GM06990 (cell line): Measurements from ENCODE around the gene SIRT1.

Source experiments
- DNase-seq: peaks from one replicate; pipeline ENCODE4 v3.0.0-alpha.2; 2011; ENCODE audit not compliant: insufficient read length; ENCODE audit errors: extremely low read depth
- H3K27me3 ChIP-seq: replicated peaks from 2 replicates; pipeline ENCODE4 v1.6.0; 2011; ENCODE audit warnings: low read length; ENCODE audit not compliant: control insufficient read depth, insufficient read depth
- H3K36me3 ChIP-seq: 2 replicates; pipeline ENCODE4 v1.5.1; 2011; ENCODE audit warnings: low read length; ENCODE audit not compliant: control insufficient read depth, insufficient read depth
- H3K4me3 ChIP-seq: replicated peaks from 2 replicates; pipeline ENCODE4 v1.5.1; 2011; ENCODE audit warnings: low read depth, mild to moderate bottlenecking, control low read depth, low read length
- TF ChIP-seq, protein P1 (sequence below): IDR thresholded peaks from 2 replicates; pipeline ENCODE4 v1.5.1; 2011; ENCODE audit warnings: low read length, control low read depth, mild to moderate bottlenecking, inconsistent platforms; ENCODE audit not compliant: insufficient read depth, poor library complexity, severe bottlenecking

The SIRT1 gene

GRCh38 chr10:67853512-67853911, 30.9 kb upstream of the SIRT1 start:
- H3K27me3 ChIP-seq = no peaks in the 10 kb centered on the region
- no peaks in the 10 kb centered on the region for H3K36me3 ChIP-seq
- no peak for DNase-seq
- TF ChIP-seq, protein P1, sequence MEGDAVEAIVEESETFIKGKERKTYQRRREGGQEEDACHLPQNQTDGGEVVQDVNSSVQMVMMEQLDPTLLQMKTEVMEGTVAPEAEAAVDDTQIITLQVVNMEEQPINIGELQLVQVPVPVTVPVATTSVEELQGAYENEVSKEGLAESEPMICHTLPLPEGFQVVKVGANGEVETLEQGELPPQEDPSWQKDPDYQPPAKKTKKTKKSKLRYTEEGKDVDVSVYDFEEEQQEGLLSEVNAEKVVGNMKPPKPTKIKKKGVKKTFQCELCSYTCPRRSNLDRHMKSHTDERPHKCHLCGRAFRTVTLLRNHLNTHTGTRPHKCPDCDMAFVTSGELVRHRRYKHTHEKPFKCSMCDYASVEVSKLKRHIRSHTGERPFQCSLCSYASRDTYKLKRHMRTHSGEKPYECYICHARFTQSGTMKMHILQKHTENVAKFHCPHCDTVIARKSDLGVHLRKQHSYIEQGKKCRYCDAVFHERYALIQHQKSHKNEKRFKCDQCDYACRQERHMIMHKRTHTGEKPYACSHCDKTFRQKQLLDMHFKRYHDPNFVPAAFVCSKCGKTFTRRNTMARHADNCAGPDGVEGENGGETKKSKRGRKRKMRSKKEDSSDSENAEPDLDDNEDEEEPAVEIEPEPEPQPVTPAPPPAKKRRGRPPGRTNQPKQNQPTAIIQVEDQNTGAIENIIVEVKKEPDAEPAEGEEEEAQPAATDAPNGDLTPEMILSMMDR = no peak
- H3K4me3 ChIP-seq = no peak overlapping the region

DNA sequence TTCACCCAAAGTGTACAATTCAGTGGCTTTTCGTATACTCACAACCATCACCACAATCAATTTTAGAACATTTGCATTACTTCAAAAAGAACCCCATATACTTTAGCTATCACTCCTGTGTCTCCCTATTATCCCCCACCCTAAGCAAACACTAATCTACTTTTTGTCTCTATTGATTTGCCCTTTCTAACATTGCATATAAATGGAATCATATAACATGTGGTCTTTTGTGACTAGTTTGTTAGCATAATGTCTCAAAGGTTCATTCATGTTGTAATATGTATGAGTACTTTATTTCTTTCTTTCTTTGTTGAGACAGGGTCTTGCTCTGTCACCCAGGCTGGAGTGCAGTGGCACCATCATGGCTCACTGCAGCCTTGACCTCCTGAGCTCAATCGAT, 25.5 kb upstream of the SIRT1 start:
- TF ChIP-seq, protein P1 = no peak
- H3K4me3 ChIP-seq = no peak overlapping the region
- no peaks in the 10 kb centered on the region for H3K36me3 ChIP-seq
- no peak for DNase-seq
- no peaks in the 10 kb centered on the region for H3K27me3 ChIP-seq

GRCh38 chr10:67861750-67862432, 22.6 kb upstream of the SIRT1 start:
- Histone ChIP-seq H3K4me3 (no peak overlapping the region), H3K36me3 (no peaks in the 10 kb centered on the region), H3K27me3 (no peaks in the 10 kb centered on the region)
- TF ChIP-seq, protein P1 = no peak
- DNase-seq = no peak

DNA sequence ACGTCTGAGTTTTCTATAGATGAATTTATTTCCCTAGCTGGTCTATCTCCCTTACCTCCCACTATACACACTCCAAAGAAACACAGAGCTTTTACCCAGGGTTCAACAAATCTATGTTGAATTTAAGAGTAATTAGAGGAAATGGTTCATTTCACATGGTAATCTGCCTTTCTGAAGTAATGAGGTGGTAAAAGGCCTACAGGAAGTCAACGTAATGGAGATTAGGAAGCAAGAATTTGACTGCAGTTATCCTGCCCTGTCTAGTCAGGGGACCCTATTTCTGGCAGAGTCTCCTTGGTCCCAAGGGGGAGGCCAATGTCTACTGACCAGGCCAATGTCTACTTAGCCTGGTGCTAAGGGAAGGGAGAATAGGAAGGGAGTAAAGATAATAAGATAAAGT, 21.4 kb upstream of the SIRT1 start:
- DNase-seq = no peak
- TF ChIP-seq, protein P1 = no peak
- Histone ChIP-seq H3K36me3 (no peaks in the 10 kb centered on the region), H3K27me3 (no peaks in the 10 kb centered on the region), H3K4me3 (no peak overlapping the region)

GRCh38 chr10:67864607-67865371, 19.7 kb upstream of the SIRT1 start:
- Histone ChIP-seq H3K4me3 (no peak overlapping the region), H3K27me3 (no peaks in the 10 kb centered on the region), H3K36me3 (no peaks in the 10 kb centered on the region)
- no peak for DNase-seq
- TF ChIP-seq, protein P1 = no peak
